HEK293T (cell line): ENCODE measurements around the gene HK2.

ENCODE experiments used
- CTCF ChIA-PET: fragments of 350-600 bp; formaldehyde crosslinking; extraction: SDS; loops from one replicate; lab custom pipeline; 2021; ENCODE audit warnings: antibody characterized with exemption, inconsistent platforms; lab: Yijun Ruan, JAX
- POLR2A ChIA-PET: fragments of 350-600 bp; formaldehyde crosslinking; extraction: SDS; loops from one replicate; lab custom pipeline; 2020; ENCODE audit warnings: antibody characterized with exemption, inconsistent platforms; lab: Yijun Ruan, JAX
- DNase-seq: peaks from one replicate; pipeline ENCODE4 v3.0.0; 2012; ENCODE audit warnings: mixed read lengths; ENCODE audit errors: extremely low spot score
- ARNT ChIP-seq: fragments of 450-650 bp; IDR thresholded peaks from 2 replicates; pipeline ENCODE4 v1.6.1; 2017; ENCODE audit warnings: mild to moderate bottlenecking
- BHLHE40 ChIP-seq: fragments of 450-650 bp; IDR thresholded peaks from 2 replicates; pipeline ENCODE4 v1.6.1; 2016; ENCODE audit warnings: mild to moderate bottlenecking, moderate library complexity, borderline replicate concordance
- CTBP1 ChIP-seq: fragments of 450-650 bp; IDR thresholded peaks from 2 replicates; pipeline ENCODE4 v1.6.1; 2016; ENCODE audit warnings: borderline replicate concordance
- ELF4 ChIP-seq: fragments of 450-650 bp; IDR thresholded peaks from 2 replicates; pipeline ENCODE4 v1.6.1; 2017; ENCODE audit warnings: antibody characterized with exemption
- FOXA1 ChIP-seq: fragments of 450-650 bp; IDR thresholded peaks from 2 replicates; pipeline ENCODE4 v1.6.1; 2016; ENCODE audit warnings: mild to moderate bottlenecking
- FOXK2 ChIP-seq: fragments of 450-650 bp; IDR thresholded peaks from 2 replicates; pipeline ENCODE4 v1.6.1; 2016; ENCODE audit warnings: mild to moderate bottlenecking
- FOXM1 ChIP-seq: fragments of 450-650 bp; IDR thresholded peaks from 2 replicates; pipeline ENCODE4 v1.6.1; 2017; ENCODE audit warnings: mild to moderate bottlenecking, borderline replicate concordance
- HDGF ChIP-seq: fragments of 450-650 bp; IDR thresholded peaks from 2 replicates; pipeline ENCODE4 v1.6.1; 2017; ENCODE audit warnings: antibody characterized with exemption, borderline replicate concordance
- L3MBTL2 ChIP-seq: fragments of 450-650 bp; conservative IDR thresholded peaks from 2 replicates; pipeline ENCODE4 v1.6.1; 2016; ENCODE audit warnings: mild to moderate bottlenecking
- LEF1 ChIP-seq: fragments of 450-650 bp; IDR thresholded peaks from 2 replicates; pipeline ENCODE4 v1.6.1; 2017; ENCODE audit warnings: mild to moderate bottlenecking, borderline replicate concordance
- NFRKB ChIP-seq: fragments of 450-650 bp; IDR thresholded peaks from 2 replicates; pipeline ENCODE4 v1.6.1; 2016; ENCODE audit warnings: mild to moderate bottlenecking, moderate library complexity
- PKNOX1 ChIP-seq: fragments of 450-650 bp; IDR thresholded peaks from 2 replicates; pipeline ENCODE4 v1.6.1; 2016
- SP1 ChIP-seq: fragments of 450-650 bp; IDR thresholded peaks from 2 replicates; pipeline ENCODE4 v1.6.1; 2017
- SUZ12 ChIP-seq: fragments of 450-650 bp; IDR thresholded peaks from 2 replicates; pipeline ENCODE4 v1.6.1; 2016; ENCODE audit warnings: mild to moderate bottlenecking
- TARDBP ChIP-seq: fragments of 450-650 bp; IDR thresholded peaks from 2 replicates; pipeline ENCODE4 v1.6.1; 2016
- ZNF384 ChIP-seq: fragments of 450-650 bp; IDR thresholded peaks from 2 replicates; pipeline ENCODE4 v1.6.1; 2016

The HK2 gene

GRCh38 chr2:74814102-74814501 lies 19.8 kb upstream of the HK2 start:
- TF ChIP-seq FOXM1 (no peak), FOXA1 (no peak), PKNOX1 (no peak), BHLHE40 (no peak), ELF4 (no peak), TARDBP (no peak), SP1 (no peak), FOXK2 (no peak), ARNT (no peak), SUZ12 (no peak), HDGF (no peak), NFRKB (no peak), ZNF384 (no peak), LEF1 (no peak)
- DNase-seq = no peak

GRCh38 chr2:74815941-74816340 lies 18.0 kb upstream of the HK2 start:
- no peak for DNase-seq
- POLR2A ChIA-PET = no interaction called here
- CTCF ChIA-PET = interaction anchor here (0.9 to 1.3 kb wide), 2 partner anchors 19 to 60 kb away, joined by 3 to 4 read pairs; no protein-coding TSS in a partner anchor

More at GRCh38 chr2:74814102-74814501, 19.8 kb upstream of the HK2 start:
- POLR2A ChIA-PET = no interaction called here
- CTCF ChIA-PET = no interaction called here

GRCh38 chr2:74816540-74817303 lies 17.2 kb upstream of the HK2 start:
- POLR2A ChIA-PET = no interaction called here
- no peak for DNase-seq
- CTCF ChIA-PET = interaction anchor here (0.9 to 1.3 kb wide), 2 partner anchors 19 to 59 kb away, joined by 3 to 4 read pairs; no protein-coding TSS in a partner anchor
- TF ChIP-seq TARDBP = no peak
- no peak for TF ChIP-seq HDGF
- no peak for TF ChIP-seq PKNOX1
- no peak for TF ChIP-seq FOXK2
- no peak for TF ChIP-seq CTBP1
- no peak for TF ChIP-seq ARNT

More at GRCh38 chr2:74815941-74816340, 18.0 kb upstream of the HK2 start:
- no peak for TF ChIP-seq ARNT
- no peak for TF ChIP-seq ZNF384
- no peak for TF ChIP-seq L3MBTL2
- TF ChIP-seq ELF4 = no peak
- no peak for TF ChIP-seq CTBP1
- TF ChIP-seq NFRKB = no peak
- no peak for TF ChIP-seq TARDBP
- no peak for TF ChIP-seq PKNOX1
- TF ChIP-seq HDGF = no peak
- TF ChIP-seq SP1 = no peak
- TF ChIP-seq FOXK2 = no peak
- TF ChIP-seq SUZ12 = no peak
- no peak for TF ChIP-seq FOXA1
- no peak for TF ChIP-seq BHLHE40
- no peak for TF ChIP-seq FOXM1
- no peak for TF ChIP-seq LEF1

- POLR2A ChIA-PET = no interaction called here
- no peak for DNase-seq
Measured at GRCh38 chr2:74817304-74817675, 16.6 kb upstream of the HK2 start.

GRCh38 chr2:74819702-74820101 lies 14.2 kb upstream of the HK2 start:
- ChIA-PET CTCF (no interaction called here), POLR2A (no interaction called here)
- TF ChIP-seq FOXM1 (no peak), HDGF (no peak), TARDBP (no peak), SP1 (no peak), NFRKB (no peak), CTBP1 (no peak), SUZ12 (no peak), FOXA1 (no peak), ARNT (no peak), LEF1 (no peak), FOXK2 (no peak), PKNOX1 (no peak), ZNF384 (no peak), ELF4 (no peak), L3MBTL2 (no peak), BHLHE40 (no peak)

More at GRCh38 chr2:74817304-74817675, 16.6 kb upstream of the HK2 start:
- CTCF ChIA-PET = no interaction called here
- TF ChIP-seq TARDBP = no peak
- TF ChIP-seq FOXM1 = no peak
- TF ChIP-seq FOXA1 = no peak
- no peak for TF ChIP-seq FOXK2
- no peak for TF ChIP-seq NFRKB
- TF ChIP-seq BHLHE40 = no peak
- no peak for TF ChIP-seq PKNOX1

More at GRCh38 chr2:74819702-74820101, 14.2 kb upstream of the HK2 start:
- no peak for DNase-seq
